ENCODE results near the gene BMP8A.

GRCh38 chr1:39567302-39567701 is 75.9 kb downstream of the BMP8A start:
- TF ChIP-seq ZNF274 (IDR thresholded peaks at IDR 0.05; ENCODE audit: low read depth, low read length) (no peak), SUZ12 (IDR thresholded peaks at IDR 0.05; ENCODE audit: extremely low read depth, insufficient read depth, insufficient read length) (no peak)
